Liver (tissue), 9 donors: Measurements from ENCODE around the gene C20orf173. TPM values are rescaled to one million over a fixed set of nuclear protein-coding genes. Genes with fewer than 3 reads are reported as not detected.

Experiments used
- DNase-seq: peaks from one replicate; pipeline ENCODE4 v3.0.0-alpha.2; 2017; ENCODE audit warnings: low spot score
- H3K27ac ChIP-seq, 2 donors: one replicate each; pipeline ENCODE4 v1.7.0; 2013; ENCODE audit warnings: inconsistent platforms in 2 of 2, low read length in 2 of 2, control low read depth in 1 of 2, low read depth in 1 of 2, mild to moderate bottlenecking in 1 of 2
- H3K27me3 ChIP-seq, 4 donors: one replicate each; pipeline versions ENCODE4 v1.6.1 to v1.7.0; 2013; ENCODE audit warnings: low read length in 3 of 4, inconsistent platforms in 1 of 4, mild to moderate bottlenecking in 1 of 4, moderate library complexity in 1 of 4; ENCODE audit not compliant: control insufficient read depth in 4 of 4, insufficient read depth in 4 of 4
- H3K36me3 ChIP-seq, 4 donors: one replicate each; pipeline versions ENCODE4 v1.6.1 to v1.7.0; 2013; ENCODE audit warnings: low read length in 3 of 4, mild to moderate bottlenecking in 3 of 4, low read depth in 1 of 4, moderate library complexity in 1 of 4; ENCODE audit not compliant: control insufficient read depth in 4 of 4, insufficient read depth in 3 of 4
- H3K4me1 ChIP-seq, 4 donors: one replicate each; pipeline versions ENCODE4 v1.6.1 to v1.7.0; 2013; ENCODE audit warnings: low read length in 3 of 4, mild to moderate bottlenecking in 3 of 4, moderate library complexity in 1 of 4; ENCODE audit not compliant: control insufficient read depth in 4 of 4, insufficient read depth in 4 of 4
- H3K4me3 ChIP-seq, 3 donors: one replicate each; pipeline versions ENCODE4 v1.6.1 to v1.7.0; 2013; ENCODE audit warnings: low read length in 3 of 3, control low read depth in 1 of 3, low read depth in 1 of 3, mild to moderate bottlenecking in 1 of 3
- H3K9ac ChIP-seq, 2 donors: one replicate each; pipeline ENCODE4 v1.7.0; 2013; ENCODE audit warnings: low read length in 2 of 2, mild to moderate bottlenecking in 2 of 2, moderate library complexity in 2 of 2, control low read depth in 1 of 2, low read depth in 1 of 2
- H3K9me3 ChIP-seq, 4 donors: one replicate each; pipeline versions ENCODE4 v1.6.1 to v1.7.0; 2013; ENCODE audit warnings: low read length in 3 of 4; ENCODE audit not compliant: control insufficient read depth in 4 of 4
- CTCF ChIP-seq: fragments of 150-350 bp; IDR thresholded peaks from 2 replicates; pipeline ENCODE4 v1.5.1; 2017; ENCODE audit warnings: improper control_type of control experiment, low read depth, low read length; ENCODE audit not compliant: missing input control
- EGR1 ChIP-seq, 2 donors: IDR thresholded peaks; 2 replicates each; pipeline ENCODE4 v1.6.1; 2016 to 2018; ENCODE audit warnings: antibody characterized with exemption in 2 of 2, low read depth in 2 of 2
- FOXA1 ChIP-seq: IDR thresholded peaks from 2 replicates; pipeline ENCODE4 v1.6.1; 2016; ENCODE audit warnings: antibody characterized with exemption
- FOXA2 ChIP-seq: IDR thresholded peaks from 2 replicates; pipeline ENCODE4 v1.6.1; 2016; ENCODE audit warnings: antibody characterized with exemption
- GABPA ChIP-seq, 2 donors: IDR thresholded peaks in 1 of 2; conservative IDR thresholded peaks in 1 of 2; 2 replicates each; pipeline ENCODE4 v1.6.1; 2016; ENCODE audit warnings: antibody characterized with exemption in 2 of 2, mild to moderate bottlenecking in 1 of 2, moderate library complexity in 1 of 2
- HNF4A ChIP-seq, 2 donors: conservative IDR thresholded peaks; 2 replicates each; pipeline ENCODE4 v1.6.1; 2016; ENCODE audit warnings: antibody characterized with exemption in 2 of 2, mild to moderate bottlenecking in 2 of 2
- HNF4G ChIP-seq: IDR thresholded peaks from 2 replicates; pipeline ENCODE4 v1.6.1; 2016; ENCODE audit warnings: antibody characterized with exemption
- JUND ChIP-seq, 2 donors: IDR thresholded peaks; 2 replicates each; pipeline ENCODE4 v1.6.1; 2016; ENCODE audit warnings: antibody characterized with exemption in 2 of 2
- NR2F2 ChIP-seq: IDR thresholded peaks from 2 replicates; pipeline ENCODE4 v1.6.1; 2016; ENCODE audit warnings: antibody characterized with exemption
- RAD21 ChIP-seq, 2 donors: IDR thresholded peaks; 2 replicates each; pipeline ENCODE4 v1.6.1; 2016; ENCODE audit warnings: antibody characterized with exemption in 2 of 2, mild to moderate bottlenecking in 2 of 2
- RXRA ChIP-seq, 2 donors: IDR thresholded peaks; 2 replicates each; pipeline ENCODE4 v1.6.1; 2017 to 2018; ENCODE audit warnings: antibody characterized with exemption in 2 of 2, mild to moderate bottlenecking in 1 of 2
- TAF1 ChIP-seq: conservative IDR thresholded peaks from 2 replicates; pipeline ENCODE4 v1.6.1; 2016; ENCODE audit warnings: antibody characterized with exemption, mild to moderate bottlenecking
- YY1 ChIP-seq: IDR thresholded peaks from 2 replicates; pipeline ENCODE4 v1.6.1; 2016; ENCODE audit warnings: antibody characterized with exemption, mild to moderate bottlenecking
- WGBS: extraction: QIAGEN DNeasy Blood & Tissue Kit; methylation state at CpG from one replicate; pipeline ENCODE4 v1.1.7; 2013; 5-methylcytosine and 5-hydroxymethylcytosine counted together
- polyA plus RNA-seq, 2 donors: library from polyadenylated mRNA; stranded (reverse) in 1 of 2; unstranded in 1 of 2; fragments of 200-250 nt in 1 of 2; fragments of >200 nt in 1 of 2; fragmentation: Nextera tagmentation in 1 of 2; extraction: Ambion mirVana in 1 of 2; gene quantifications; one replicate each; pipeline versions ENCODE4 v1.2.1 to v1.2.3, GENCODE V29; 2013 to 2015
- total RNA-seq, 2 donors: library from RNA; depleted of rRNA; stranded (reverse); fragments of >200 nt; gene quantifications; one replicate each; pipeline ENCODE4 v1.2.3, GENCODE V29; 2014
- TF ChIP-seq, protein P1 (sequence below): IDR thresholded peaks from 2 replicates; pipeline ENCODE4 v1.6.1; 2016; ENCODE audit warnings: antibody characterized with exemption
- TF ChIP-seq, protein P2 (sequence below): IDR thresholded peaks from 2 replicates; pipeline ENCODE4 v1.6.1; 2016; ENCODE audit warnings: antibody characterized with exemption
- TF ChIP-seq, protein P3 (sequence below): IDR thresholded peaks from 2 replicates; pipeline ENCODE4 v1.6.1; 2016; ENCODE audit warnings: antibody characterized with exemption, mild to moderate bottlenecking
- TF ChIP-seq, protein P4 (sequence below): IDR thresholded peaks from 2 replicates; pipeline ENCODE4 v1.6.1; 2016; ENCODE audit warnings: antibody characterized with exemption
- donor health status: healthy.
- donor health status: healthy.
- donor health status: healthy.
- donor health status: healthy.
- donor health status: healthy.

Gene C20orf173
- total and polyA plus RNA-seq, 4 donors = not detected

GRCh38 chr20:35510951-35511735, 18.3 kb downstream of the C20orf173 start (continued):
- no peak for TF ChIP-seq NR2F2
- no peak for TF ChIP-seq EGR1 (IDR thresholded peaks at IDR 0.05; ENCODE audit: low read depth in 2 of 2)
- TF ChIP-seq, protein P1, sequence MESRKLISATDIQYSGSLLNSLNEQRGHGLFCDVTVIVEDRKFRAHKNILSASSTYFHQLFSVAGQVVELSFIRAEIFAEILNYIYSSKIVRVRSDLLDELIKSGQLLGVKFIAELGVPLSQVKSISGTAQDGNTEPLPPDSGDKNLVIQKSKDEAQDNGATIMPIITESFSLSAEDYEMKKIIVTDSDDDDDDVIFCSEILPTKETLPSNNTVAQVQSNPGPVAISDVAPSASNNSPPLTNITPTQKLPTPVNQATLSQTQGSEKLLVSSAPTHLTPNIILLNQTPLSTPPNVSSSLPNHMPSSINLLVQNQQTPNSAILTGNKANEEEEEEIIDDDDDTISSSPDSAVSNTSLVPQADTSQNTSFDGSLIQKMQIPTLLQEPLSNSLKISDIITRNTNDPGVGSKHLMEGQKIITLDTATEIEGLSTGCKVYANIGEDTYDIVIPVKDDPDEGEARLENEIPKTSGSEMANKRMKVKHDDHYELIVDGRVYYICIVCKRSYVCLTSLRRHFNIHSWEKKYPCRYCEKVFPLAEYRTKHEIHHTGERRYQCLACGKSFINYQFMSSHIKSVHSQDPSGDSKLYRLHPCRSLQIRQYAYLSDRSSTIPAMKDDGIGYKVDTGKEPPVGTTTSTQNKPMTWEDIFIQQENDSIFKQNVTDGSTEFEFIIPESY = no peak
- TF ChIP-seq, protein P2, sequence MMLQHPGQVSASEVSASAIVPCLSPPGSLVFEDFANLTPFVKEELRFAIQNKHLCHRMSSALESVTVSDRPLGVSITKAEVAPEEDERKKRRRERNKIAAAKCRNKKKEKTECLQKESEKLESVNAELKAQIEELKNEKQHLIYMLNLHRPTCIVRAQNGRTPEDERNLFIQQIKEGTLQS = no peak
- no peak for TF ChIP-seq JUND (IDR thresholded peaks at IDR 0.05)
- TF ChIP-seq RXRA (IDR thresholded peaks at IDR 0.05) = no peak
- no peak for TF ChIP-seq FOXA2
- TF ChIP-seq TAF1 = no peak
- TF ChIP-seq RAD21 (IDR thresholded peaks at IDR 0.05) = no peak
- no peak for TF ChIP-seq FOXA1

DNA sequence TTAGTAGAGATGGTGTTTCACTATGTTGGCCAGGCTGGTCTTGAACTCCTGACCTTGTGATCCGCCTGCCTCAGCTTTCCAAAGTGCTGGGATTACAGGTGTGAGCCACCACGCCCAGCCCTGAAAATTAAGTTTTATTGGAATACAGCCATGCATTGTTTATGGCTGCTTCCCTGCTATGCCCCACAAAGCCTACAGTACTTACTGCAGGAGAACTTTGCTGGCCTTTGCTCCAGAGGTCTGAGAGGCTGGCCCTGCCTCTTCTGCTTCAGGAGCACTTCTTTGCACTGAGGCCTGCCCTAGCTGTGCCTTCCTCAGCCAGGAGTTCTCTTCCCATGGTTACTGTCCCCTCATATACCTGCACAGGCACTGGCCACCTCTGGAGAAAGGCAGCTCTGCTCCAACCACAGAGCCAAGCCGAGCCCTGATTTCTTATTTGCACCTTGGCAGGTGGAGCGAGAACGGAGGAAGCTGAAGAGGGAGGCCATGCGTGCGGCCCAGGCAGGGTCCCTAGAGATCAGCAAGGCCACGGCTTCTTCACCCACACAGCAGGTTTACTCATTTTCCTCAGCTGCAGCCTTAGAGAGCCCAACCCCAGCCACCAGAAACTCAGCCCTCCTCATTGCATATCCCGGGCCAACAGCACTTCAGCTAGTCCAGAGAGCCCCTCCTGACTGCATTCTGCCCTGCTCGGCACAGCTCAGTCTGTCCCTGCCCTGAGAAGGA, 20.8 kb downstream of the C20orf173 start:
- H3K27me3 ChIP-seq = no peaks in the 10 kb centered on the region
- TF ChIP-seq CTCF = no peak
- TF ChIP-seq FOXA1 = no peak
- no peak for TF ChIP-seq RAD21 (IDR thresholded peaks at IDR 0.05)
- TF ChIP-seq TAF1 = no peak
- no peak for TF ChIP-seq YY1
- no peak for TF ChIP-seq JUND (IDR thresholded peaks at IDR 0.05)
- TF ChIP-seq FOXA2 = no peak
- no peak for TF ChIP-seq HNF4A (conservative IDR thresholded peaks at IDR 0.05)
- TF ChIP-seq, protein P2 = no peak
- TF ChIP-seq, protein P3, sequence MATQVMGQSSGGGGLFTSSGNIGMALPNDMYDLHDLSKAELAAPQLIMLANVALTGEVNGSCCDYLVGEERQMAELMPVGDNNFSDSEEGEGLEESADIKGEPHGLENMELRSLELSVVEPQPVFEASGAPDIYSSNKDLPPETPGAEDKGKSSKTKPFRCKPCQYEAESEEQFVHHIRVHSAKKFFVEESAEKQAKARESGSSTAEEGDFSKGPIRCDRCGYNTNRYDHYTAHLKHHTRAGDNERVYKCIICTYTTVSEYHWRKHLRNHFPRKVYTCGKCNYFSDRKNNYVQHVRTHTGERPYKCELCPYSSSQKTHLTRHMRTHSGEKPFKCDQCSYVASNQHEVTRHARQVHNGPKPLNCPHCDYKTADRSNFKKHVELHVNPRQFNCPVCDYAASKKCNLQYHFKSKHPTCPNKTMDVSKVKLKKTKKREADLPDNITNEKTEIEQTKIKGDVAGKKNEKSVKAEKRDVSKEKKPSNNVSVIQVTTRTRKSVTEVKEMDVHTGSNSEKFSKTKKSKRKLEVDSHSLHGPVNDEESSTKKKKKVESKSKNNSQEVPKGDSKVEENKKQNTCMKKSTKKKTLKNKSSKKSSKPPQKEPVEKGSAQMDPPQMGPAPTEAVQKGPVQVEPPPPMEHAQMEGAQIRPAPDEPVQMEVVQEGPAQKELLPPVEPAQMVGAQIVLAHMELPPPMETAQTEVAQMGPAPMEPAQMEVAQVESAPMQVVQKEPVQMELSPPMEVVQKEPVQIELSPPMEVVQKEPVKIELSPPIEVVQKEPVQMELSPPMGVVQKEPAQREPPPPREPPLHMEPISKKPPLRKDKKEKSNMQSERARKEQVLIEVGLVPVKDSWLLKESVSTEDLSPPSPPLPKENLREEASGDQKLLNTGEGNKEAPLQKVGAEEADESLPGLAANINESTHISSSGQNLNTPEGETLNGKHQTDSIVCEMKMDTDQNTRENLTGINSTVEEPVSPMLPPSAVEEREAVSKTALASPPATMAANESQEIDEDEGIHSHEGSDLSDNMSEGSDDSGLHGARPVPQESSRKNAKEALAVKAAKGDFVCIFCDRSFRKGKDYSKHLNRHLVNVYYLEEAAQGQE = no peak
- TF ChIP-seq, protein P4, sequence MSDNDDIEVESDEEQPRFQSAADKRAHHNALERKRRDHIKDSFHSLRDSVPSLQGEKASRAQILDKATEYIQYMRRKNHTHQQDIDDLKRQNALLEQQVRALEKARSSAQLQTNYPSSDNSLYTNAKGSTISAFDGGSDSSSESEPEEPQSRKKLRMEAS = no peak
- TF ChIP-seq HNF4G = no peak
- no peak for TF ChIP-seq GABPA (IDR thresholded peaks at IDR 0.05 in 1 of 2, conservative IDR thresholded peaks at IDR 0.05 in 1 of 2)
- TF ChIP-seq, protein P1 = no peak
- TF ChIP-seq NR2F2 = no peak
- no peak for TF ChIP-seq RXRA (IDR thresholded peaks at IDR 0.05)
- no peak overlapping the region for H3K9ac ChIP-seq
- no peaks in the 10 kb centered on the region for H3K4me1 ChIP-seq
- no peaks in the 10 kb centered on the region for H3K9me3 ChIP-seq
- WGBS = 94% methylated on average over 10 of the region's 10 CpGs
- H3K36me3 ChIP-seq = peaks cover 6 to 75% (median 20%) of the 10 kb centered on the region in 4 donors
- no peak overlapping the region for H3K27ac ChIP-seq
- H3K4me3 ChIP-seq = no peak overlapping the region
- DNase-seq = no peak
